GM19193 (cell line): Measurements from ENCODE around the gene RNF115.

Experiments
- POLR2A ChIP-seq: IDR thresholded peaks from 4 replicates; pipeline ENCODE4 v1.6.1; 2011; ENCODE audit not compliant: insufficient read depth, insufficient read length; ENCODE audit errors: extremely low read depth

Gene RNF115

GRCh38 chr1:145710291-145711027 is 113.4 kb downstream of the RNF115 start:
- no peak for TF ChIP-seq POLR2A

- no peak for TF ChIP-seq POLR2A
Observed at GRCh38 chr1:145708063-145708462, 115.8 kb downstream of the RNF115 start.

- no peak for TF ChIP-seq POLR2A
Observed at GRCh38 chr1:145707183-145707867, 116.6 kb downstream of the RNF115 start, which contains the start of gene PDZK1. Gene PDZK1, minus strand, starts transcription at chr1:145707368. Its CDS starts 19,347 bp downstream, at chr1:145688021.

- TF ChIP-seq POLR2A = no peak
Observed at GRCh38 chr1:145706086-145706664, 117.7 kb downstream of the RNF115 start.

GRCh38 chr1:145705622-145706021 is 118.3 kb downstream of the RNF115 start:
- no peak for TF ChIP-seq POLR2A

- no peak for TF ChIP-seq POLR2A
Observed at GRCh38 chr1:145702826-145703225, 121.1 kb downstream of the RNF115 start.

- TF ChIP-seq POLR2A = no peak
Observed at GRCh38 chr1:145702052-145702451, 121.8 kb downstream of the RNF115 start.

- no peak for TF ChIP-seq POLR2A
Observed at GRCh38 chr1:145701306-145701862, 122.5 kb downstream of the RNF115 start.

- TF ChIP-seq POLR2A = no peak
Observed at GRCh38 chr1:145696630-145696960, 127.3 kb downstream of the RNF115 start.

- TF ChIP-seq POLR2A = no peak
Observed at GRCh38 chr1:145695821-145696629, 127.9 kb downstream of the RNF115 start.

GRCh38 chr1:145692785-145693443 is 131.0 kb downstream of the RNF115 start:
- no peak for TF ChIP-seq POLR2A

- TF ChIP-seq POLR2A = no peak
Observed at GRCh38 chr1:145690587-145691558, 133.0 kb downstream of the RNF115 start.

GRCh38 chr1:145689922-145690321 is 134.0 kb downstream of the RNF115 start:
- TF ChIP-seq POLR2A = no peak
